ENCODE measurements around the gene MLXIPL. TPM values are rescaled to one million over a fixed set of nuclear protein-coding genes. Genes with fewer than 3 reads are reported as not detected.
"Not testable (repeated sequence)": the region's sequence is repeated elsewhere in the genome, so short reads cannot be mapped to it uniquely, and the experiment has no call there.

Gene MLXIPL
- total RNA-seq, 3 donors from 2014 or later: 10.4 to 109 (median 21.3) TPM

DNA sequence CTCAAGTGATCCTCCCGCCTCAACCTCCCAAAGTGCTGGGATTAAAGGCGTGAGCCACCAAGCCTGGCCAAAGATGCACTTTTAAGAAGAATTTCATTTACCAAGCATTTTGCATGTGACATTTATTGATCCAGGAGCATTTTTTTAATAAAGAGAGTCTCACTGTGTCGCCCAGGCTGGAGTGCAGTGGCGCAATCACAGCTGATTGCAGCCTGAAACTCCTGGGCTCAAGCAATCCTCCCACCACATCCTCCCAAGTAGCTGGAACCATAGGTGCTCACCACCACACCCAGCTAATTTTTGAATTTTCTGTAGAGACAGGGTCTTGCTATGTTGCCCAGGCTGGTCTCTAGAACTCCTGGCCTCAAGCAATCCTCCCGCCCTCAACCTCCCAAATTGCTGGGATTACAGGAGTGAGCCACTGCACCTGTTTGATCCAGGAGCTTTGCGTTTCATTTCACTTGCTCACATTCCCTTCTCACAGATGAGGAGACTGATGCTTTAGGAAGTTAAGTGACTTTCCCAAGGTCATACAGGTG, 41.6 kb downstream of the MLXIPL start:
- intact Hi-C loops (cut with DNase I; ENCODE audit: low total_unique reads): no loop called here
- Histone ChIP-seq H3K4me1 (no peaks in the 10 kb centered on the region), H3K27ac (no peak overlapping the region), H3K27me3 (no peaks in the 10 kb centered on the region), H3K4me3 (no peak overlapping the region), H3K36me3 (no peaks in the 10 kb centered on the region), H3K9me3 (no peaks in the 10 kb centered on the region)
- no peak for TF ChIP-seq POLR2A (IDR thresholded peaks at IDR 0.05)
- TF ChIP-seq, protein P1, sequence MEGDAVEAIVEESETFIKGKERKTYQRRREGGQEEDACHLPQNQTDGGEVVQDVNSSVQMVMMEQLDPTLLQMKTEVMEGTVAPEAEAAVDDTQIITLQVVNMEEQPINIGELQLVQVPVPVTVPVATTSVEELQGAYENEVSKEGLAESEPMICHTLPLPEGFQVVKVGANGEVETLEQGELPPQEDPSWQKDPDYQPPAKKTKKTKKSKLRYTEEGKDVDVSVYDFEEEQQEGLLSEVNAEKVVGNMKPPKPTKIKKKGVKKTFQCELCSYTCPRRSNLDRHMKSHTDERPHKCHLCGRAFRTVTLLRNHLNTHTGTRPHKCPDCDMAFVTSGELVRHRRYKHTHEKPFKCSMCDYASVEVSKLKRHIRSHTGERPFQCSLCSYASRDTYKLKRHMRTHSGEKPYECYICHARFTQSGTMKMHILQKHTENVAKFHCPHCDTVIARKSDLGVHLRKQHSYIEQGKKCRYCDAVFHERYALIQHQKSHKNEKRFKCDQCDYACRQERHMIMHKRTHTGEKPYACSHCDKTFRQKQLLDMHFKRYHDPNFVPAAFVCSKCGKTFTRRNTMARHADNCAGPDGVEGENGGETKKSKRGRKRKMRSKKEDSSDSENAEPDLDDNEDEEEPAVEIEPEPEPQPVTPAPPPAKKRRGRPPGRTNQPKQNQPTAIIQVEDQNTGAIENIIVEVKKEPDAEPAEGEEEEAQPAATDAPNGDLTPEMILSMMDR (IDR thresholded peaks at IDR 0.05): no peak
- TF ChIP-seq POLR2AphosphoS5 (IDR thresholded peaks at IDR 0.05): no peak
- no peak for DNase-seq (ENCODE audit: low spot score in 2 of 2)

DNA sequence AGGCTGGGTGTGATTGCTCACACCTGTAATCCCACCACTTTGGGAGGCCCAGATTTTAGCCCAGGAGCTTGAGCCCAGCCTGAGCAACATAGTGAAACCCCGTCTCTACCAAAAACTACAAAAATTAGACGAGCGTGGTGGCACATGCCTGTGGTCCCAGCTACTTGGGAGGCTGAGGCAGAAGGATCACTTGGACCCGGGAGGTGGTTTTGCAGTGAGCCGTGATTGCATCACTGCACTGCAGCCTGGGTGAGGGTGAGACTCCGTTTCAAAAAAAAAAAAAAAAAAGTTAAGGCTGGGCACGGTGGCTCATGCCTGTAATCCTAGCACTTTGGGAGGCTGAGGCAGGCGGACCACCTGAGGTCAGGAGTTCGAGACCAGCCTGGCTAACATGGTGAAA, 43.3 kb downstream of the MLXIPL start:
- H3K4me1 ChIP-seq; H3K36me3 ChIP-seq; DNase-seq (ENCODE audit: low spot score in 2 of 2); H3K4me3 ChIP-seq; H3K9me3 ChIP-seq; H3K27ac ChIP-seq; intact Hi-C loops (cut with DNase I; ENCODE audit: low total_unique reads); H3K27me3 ChIP-seq: not testable (repeated sequence)

DNA sequence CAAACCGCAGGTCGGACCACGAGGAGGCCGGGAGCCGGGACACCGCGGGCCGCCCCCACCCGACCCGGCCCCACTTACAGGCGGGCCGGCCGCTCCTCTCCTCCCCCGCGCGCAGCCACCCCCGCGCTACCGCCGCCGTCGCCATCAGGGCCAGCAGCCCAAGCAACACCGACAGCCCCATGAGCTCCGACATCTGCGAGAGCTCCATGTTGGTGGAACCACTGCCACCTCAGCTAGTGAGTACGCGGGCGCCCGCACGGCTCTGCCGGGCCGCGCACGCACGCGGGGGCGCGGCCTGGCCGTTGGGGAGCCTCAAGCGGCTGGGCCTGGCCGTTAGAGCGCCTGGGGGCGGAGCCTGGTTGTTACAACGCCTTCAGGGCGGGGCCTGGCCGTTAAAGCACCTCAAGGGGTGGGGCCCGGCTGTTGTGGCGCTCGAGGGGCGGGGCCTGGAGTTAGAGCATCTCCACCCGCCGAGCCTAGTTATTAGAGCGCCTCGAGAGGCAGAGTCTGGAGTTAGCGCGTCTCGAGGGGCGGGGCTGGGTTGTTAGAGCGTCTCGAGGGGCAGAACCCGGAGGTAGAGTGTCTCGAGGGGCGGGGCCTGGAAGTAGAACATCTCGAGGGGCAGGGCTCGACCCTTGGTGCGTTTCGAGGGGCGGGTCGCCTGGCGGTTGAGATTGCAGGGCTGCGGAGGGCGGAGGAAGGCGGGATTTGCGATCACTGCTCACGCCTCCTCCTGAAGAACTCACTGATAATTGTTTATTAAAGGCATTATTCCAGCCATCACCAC, 45.8 kb downstream of the MLXIPL start, which contains the start of gene TBL2:
Gene TBL2, minus strand, starts transcription at position 238 of the 787 bp plus-strand sequence. Its CDS starts 30 bp downstream, at position 208.
- TF ChIP-seq POLR2A (IDR thresholded peaks at IDR 0.05) (peak; percentile 32), POLR2AphosphoS5 (IDR thresholded peaks at IDR 0.05) (peak in 2 of 3 donors; percentile 35 to 57)
- TF ChIP-seq, protein P1 (IDR thresholded peaks at IDR 0.05): no peak
- Histone ChIP-seq H3K4me1 (no peaks in the 10 kb centered on the region), H3K9me3 (no peaks in the 10 kb centered on the region), H3K27me3 (no peaks in the 10 kb centered on the region), H3K4me3 (peak within 1 kb of the TSS; percentile 83 to 92 (median 88)), H3K36me3 (peaks cover 9% of the 10 kb centered on the region), H3K27ac (peak within 1 kb of the TSS; percentile 85 to 89)
- DNase-seq (ENCODE audit: low spot score in 2 of 2): peak; percentile 98
- intact Hi-C loops (cut with DNase I; ENCODE audit: low total_unique reads): no loop called here

DNA sequence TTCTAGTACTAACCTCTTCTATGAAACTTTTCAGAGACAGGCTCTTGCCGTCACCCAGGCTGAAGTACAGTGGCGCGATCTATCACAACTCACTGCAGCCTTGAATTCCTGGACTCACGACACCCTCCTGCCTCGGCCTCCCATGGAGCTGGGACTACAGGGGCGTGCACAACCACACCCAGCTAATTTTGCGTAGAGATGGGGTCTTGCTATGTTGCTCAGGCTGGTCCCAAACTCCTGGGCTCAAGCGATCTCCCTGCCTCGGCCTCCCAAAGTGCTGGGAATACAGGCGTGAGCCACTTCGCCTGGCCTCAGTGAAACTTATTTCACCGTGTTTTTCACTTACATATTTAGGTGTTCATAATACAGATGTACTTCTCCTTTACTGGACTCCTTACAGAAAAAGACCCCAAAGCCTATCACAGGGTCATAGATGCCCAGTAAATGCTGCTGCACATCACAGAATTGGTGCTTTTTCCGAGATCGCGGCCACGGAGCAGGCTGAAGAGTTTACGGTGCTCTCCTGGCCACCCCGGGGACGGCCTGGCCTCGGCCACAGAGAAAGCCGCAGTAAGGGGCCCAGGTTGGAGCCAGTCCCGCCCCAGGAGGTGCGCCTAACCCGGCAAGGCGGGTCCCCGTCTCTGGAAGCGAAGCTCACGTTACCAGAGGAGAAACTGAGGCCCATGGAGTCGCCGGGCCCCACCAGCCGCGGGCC, 46.5 kb downstream of the MLXIPL start:
- H3K9me3 ChIP-seq: no peaks in the 10 kb centered on the region
- TF ChIP-seq POLR2A (IDR thresholded peaks at IDR 0.05) (no peak), POLR2AphosphoS5 (IDR thresholded peaks at IDR 0.05) (no peak)
- TF ChIP-seq, protein P1 (IDR thresholded peaks at IDR 0.05): no peak
- DNase-seq (ENCODE audit: low spot score in 2 of 2): no peak
- peak overlapping the region; percentile 83 to 92 (median 88) for H3K4me3 ChIP-seq
- H3K36me3 ChIP-seq: peaks cover 15% of the 10 kb centered on the region
- intact Hi-C loops (cut with DNase I; ENCODE audit: low total_unique reads): no loop called here
- peak overlapping the region; percentile 85 to 89 for H3K27ac ChIP-seq
- H3K4me1 ChIP-seq: no peaks in the 10 kb centered on the region
- H3K27me3 ChIP-seq: no peaks in the 10 kb centered on the region

DNA sequence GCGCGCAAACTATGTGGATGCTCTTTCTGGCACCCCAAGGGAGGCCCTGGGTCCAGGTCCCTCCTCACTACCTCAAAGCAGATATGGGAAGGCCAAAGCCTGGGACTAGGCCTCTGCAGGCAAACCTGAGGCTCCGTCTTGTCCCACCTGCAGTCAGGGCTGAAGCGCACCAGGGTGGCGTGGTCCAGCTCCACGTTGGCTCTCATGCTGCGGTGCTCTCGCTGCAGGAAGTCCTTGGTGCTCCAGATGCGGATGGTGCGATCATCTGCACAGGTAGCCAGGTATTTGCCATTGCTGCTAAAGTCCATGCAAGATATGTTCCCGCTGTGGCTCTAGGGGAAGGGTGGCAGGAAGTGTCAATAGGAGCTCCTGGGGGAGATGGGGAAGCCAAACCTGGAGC, 50.5 kb downstream of the MLXIPL start:
- Histone ChIP-seq H3K27me3 (no peaks in the 10 kb centered on the region), H3K4me1 (no peaks in the 10 kb centered on the region), H3K9me3 (no peaks in the 10 kb centered on the region), H3K36me3 (peaks cover 20% of the 10 kb centered on the region), H3K27ac (no peak overlapping the region), H3K4me3 (no peak overlapping the region)
- DNase-seq (ENCODE audit: low spot score in 2 of 2): no peak
- intact Hi-C loops (cut with DNase I; ENCODE audit: low total_unique reads): no loop called here
- TF ChIP-seq POLR2A (IDR thresholded peaks at IDR 0.05): no peak
- TF ChIP-seq, protein P1 (IDR thresholded peaks at IDR 0.05): no peak
- no peak for TF ChIP-seq POLR2AphosphoS5 (IDR thresholded peaks at IDR 0.05)

Data from breast epithelium (tissue), 4 donors.